Natural killer cell (primary cell): ENCODE measurements around the gene MYO1F. TPM values are rescaled to one million over a fixed set of nuclear protein-coding genes. Genes with fewer than 3 reads are reported as not detected.

Source experiments
- ATAC-seq, 3 donors: fragments of 150-1000 bp in 2 of 3; fragments of 200-7000 bp in 1 of 3; cut with Tn5 transposase; 1 replicate in 1 of 3; 2 replicates in 2 of 3; pipeline ENCODE4 v1.10.0; 2021; ENCODE audit warnings: mild to moderate bottlenecking in 2 of 3, moderate library complexity in 2 of 3
- DNase-seq, 2 donors: peaks; one replicate each; pipeline versions ENCODE4 v3.0.0 to v3.0.0-alpha.2; 2013 to 2021; ENCODE audit warnings: mixed read lengths in 1 of 2
- H3K27ac ChIP-seq: one replicate; pipeline ENCODE4 v1.5.1; 2013; ENCODE audit warnings: mild to moderate bottlenecking, low read length
- H3K27me3 ChIP-seq: one replicate; pipeline ENCODE4 v1.6.1; 2013; ENCODE audit warnings: low read length; ENCODE audit not compliant: control insufficient read depth, insufficient read depth
- H3K36me3 ChIP-seq: one replicate; pipeline ENCODE4 v1.6.1; 2013; ENCODE audit warnings: low read length; ENCODE audit not compliant: control insufficient read depth, insufficient read depth
- H3K4me1 ChIP-seq: one replicate; pipeline ENCODE4 v1.6.1; 2013; ENCODE audit warnings: low read length; ENCODE audit not compliant: control insufficient read depth, insufficient read depth
- H3K4me3 ChIP-seq: one replicate; pipeline ENCODE4 v1.5.1; 2013; ENCODE audit warnings: low read length
- H3K9me3 ChIP-seq: one replicate; pipeline ENCODE4 v1.6.1; 2013; ENCODE audit warnings: low read length; ENCODE audit not compliant: control insufficient read depth, insufficient read depth
- H3K27ac Mint-ChIP-seq, 2 donors: one replicate each; pipeline ENCODE4 v1.8.0; 2022; ENCODE audit warnings: mild to moderate bottlenecking in 2 of 2, mixed read lengths in 2 of 2, moderate library complexity in 1 of 2
- H3K27me3 Mint-ChIP-seq, 2 donors: one replicate each; pipeline ENCODE4 v1.8.0; 2022; ENCODE audit warnings: low read depth in 2 of 2, mixed read lengths in 2 of 2
- H3K36me3 Mint-ChIP-seq: one replicate; pipeline ENCODE4 v1.8.0; 2022; ENCODE audit warnings: mixed read lengths
- H3K4me1 Mint-ChIP-seq, 2 donors: one replicate each; pipeline ENCODE4 v1.8.0; 2022; ENCODE audit warnings: mixed read lengths in 2 of 2
- H3K4me3 Mint-ChIP-seq: one replicate; pipeline ENCODE4 v1.8.0; 2022; ENCODE audit warnings: mild to moderate bottlenecking, moderate library complexity, mixed read lengths
- H3K9me3 Mint-ChIP-seq, 2 donors: one replicate each; pipeline ENCODE4 v1.8.0; 2022; ENCODE audit warnings: mixed read lengths in 2 of 2
- WGBS: methylation state at CpG from one replicate; pipeline ENCODE4 v1.1.7; 2013; ENCODE audit warnings: missing lambda C conversion rate; ENCODE audit not compliant: insufficient coverage; 5-methylcytosine and 5-hydroxymethylcytosine counted together
- intact Hi-C: fragments of 100-400 bp; cut with micrococcal nuclease; formaldehyde crosslinking; loops from one replicate; pipeline ENCODE4 v1.14.2; 2022
- total RNA-seq, 4 donors: library from RNA; stranded (reverse); fragments of 120-200 nt in 1 of 4; gene quantifications; one replicate each; pipeline versions ENCODE4 v1.2.3 to v1.2.4, GENCODE V29; 2013 to 2022
- TF ChIP-seq, protein P1 (sequence below): fragments of 200-600 bp; IDR thresholded peaks from one replicate; pipeline ENCODE4 v1.8.0; 2022; ENCODE audit warnings: antibody characterized with exemption

MYO1F gene
- total RNA-seq, 3 donors from 2014 or later (not counting 1 experiment from before 2014, with no cell fraction given) = 971 to 1,223 (median 1,014) TPM

DNA sequence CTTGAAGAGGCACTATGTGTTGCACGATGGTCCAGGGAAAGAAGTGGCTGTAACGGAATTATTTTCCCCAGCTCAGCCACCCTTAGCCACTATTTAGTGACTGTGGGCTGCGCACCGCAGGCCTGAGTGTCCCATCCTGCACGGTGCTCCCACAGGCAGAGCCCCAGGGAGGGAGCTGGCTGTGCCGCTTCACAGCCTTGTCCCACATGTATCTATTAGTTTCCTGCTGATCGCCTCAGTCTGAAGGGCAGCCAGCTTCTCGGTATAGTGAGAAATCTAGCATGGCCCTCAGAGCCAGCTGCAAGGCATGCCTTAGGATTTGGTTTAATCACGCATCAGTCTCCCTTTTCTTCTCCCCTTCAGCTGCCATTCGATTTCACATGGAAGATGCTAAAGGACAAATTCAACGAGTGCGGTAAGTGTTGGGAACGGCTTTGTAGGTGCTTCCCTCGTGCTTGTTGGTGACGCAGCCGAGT lies 90.5 kb downstream of the MYO1F start:
- H3K9me3 Mint-ChIP-seq = no peaks in the 10 kb centered on the region
- intact Hi-C loops = no loop called here
- no peaks in the 10 kb centered on the region for H3K36me3 Mint-ChIP-seq
- H3K27me3 Mint-ChIP-seq = no peaks in the 10 kb centered on the region
- H3K4me3 ChIP-seq = no peak overlapping the region
- TF ChIP-seq, protein P1, sequence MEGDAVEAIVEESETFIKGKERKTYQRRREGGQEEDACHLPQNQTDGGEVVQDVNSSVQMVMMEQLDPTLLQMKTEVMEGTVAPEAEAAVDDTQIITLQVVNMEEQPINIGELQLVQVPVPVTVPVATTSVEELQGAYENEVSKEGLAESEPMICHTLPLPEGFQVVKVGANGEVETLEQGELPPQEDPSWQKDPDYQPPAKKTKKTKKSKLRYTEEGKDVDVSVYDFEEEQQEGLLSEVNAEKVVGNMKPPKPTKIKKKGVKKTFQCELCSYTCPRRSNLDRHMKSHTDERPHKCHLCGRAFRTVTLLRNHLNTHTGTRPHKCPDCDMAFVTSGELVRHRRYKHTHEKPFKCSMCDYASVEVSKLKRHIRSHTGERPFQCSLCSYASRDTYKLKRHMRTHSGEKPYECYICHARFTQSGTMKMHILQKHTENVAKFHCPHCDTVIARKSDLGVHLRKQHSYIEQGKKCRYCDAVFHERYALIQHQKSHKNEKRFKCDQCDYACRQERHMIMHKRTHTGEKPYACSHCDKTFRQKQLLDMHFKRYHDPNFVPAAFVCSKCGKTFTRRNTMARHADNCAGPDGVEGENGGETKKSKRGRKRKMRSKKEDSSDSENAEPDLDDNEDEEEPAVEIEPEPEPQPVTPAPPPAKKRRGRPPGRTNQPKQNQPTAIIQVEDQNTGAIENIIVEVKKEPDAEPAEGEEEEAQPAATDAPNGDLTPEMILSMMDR = no peak
- H3K4me1 ChIP-seq = peaks cover 29% of the 10 kb centered on the region
- H3K4me3 Mint-ChIP-seq = no peak overlapping the region
- no peaks in the 10 kb centered on the region for H3K27me3 ChIP-seq
- DNase-seq = no peak
- H3K36me3 ChIP-seq = peaks cover 47% of the 10 kb centered on the region
- ATAC-seq = no peak
- H3K4me1 Mint-ChIP-seq = peaks cover 26 to 45% of the 10 kb centered on the region in 2 donors
- 86% methylated on average over 16 of the region's 16 CpGs for WGBS
- H3K9me3 ChIP-seq = no peaks in the 10 kb centered on the region
- H3K27ac Mint-ChIP-seq = peak overlapping the region; percentile 86 to 92
- H3K27ac ChIP-seq = peak overlapping the region; percentile 62

DNA sequence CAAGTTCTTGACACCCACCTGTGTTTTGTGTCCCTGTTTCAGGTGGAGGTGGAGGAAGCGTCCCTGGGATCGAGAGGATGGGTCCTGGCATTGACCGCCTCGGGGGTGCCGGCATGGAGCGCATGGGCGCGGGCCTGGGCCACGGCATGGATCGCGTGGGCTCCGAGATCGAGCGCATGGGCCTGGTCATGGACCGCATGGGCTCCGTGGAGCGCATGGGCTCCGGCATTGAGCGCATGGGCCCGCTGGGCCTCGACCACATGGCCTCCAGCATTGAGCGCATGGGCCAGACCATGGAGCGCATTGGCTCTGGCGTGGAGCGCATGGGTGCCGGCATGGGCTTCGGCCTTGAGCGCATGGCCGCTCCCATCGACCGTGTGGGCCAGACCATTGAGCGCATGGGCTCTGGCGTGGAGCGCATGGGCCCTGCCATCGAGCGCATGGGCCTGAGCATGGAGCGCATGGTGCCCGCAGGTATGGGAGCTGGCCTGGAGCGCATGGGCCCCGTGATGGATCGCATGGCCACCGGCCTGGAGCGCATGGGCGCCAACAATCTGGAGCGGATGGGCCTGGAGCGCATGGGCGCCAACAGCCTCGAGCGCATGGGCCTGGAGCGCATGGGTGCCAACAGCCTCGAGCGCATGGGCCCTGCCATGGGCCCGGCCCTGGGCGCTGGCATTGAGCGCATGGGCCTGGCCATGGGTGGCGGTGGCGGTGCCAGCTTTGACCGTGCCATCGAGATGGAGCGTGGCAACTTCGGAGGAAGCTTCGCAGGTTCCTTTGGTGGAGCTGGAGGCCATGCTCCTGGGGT lies 91.5 kb downstream of the MYO1F start:
- 97% methylated on average over 62 of the region's 62 CpGs for WGBS
- H3K27me3 ChIP-seq = no peaks in the 10 kb centered on the region
- H3K9me3 Mint-ChIP-seq = no peaks in the 10 kb centered on the region
- H3K36me3 ChIP-seq = peaks cover 51% of the 10 kb centered on the region
- intact Hi-C loops = no loop called here
- peaks cover 37% of the 10 kb centered on the region for H3K4me1 ChIP-seq
- no peak for DNase-seq
- H3K27me3 Mint-ChIP-seq = no peaks in the 10 kb centered on the region
- H3K27ac ChIP-seq = no peak overlapping the region
- H3K27ac Mint-ChIP-seq = peak overlapping the region; percentile 86 to 92
- peaks cover 36 to 50% of the 10 kb centered on the region in 2 donors for H3K4me1 Mint-ChIP-seq
- TF ChIP-seq, protein P1 = no peak
- no peak overlapping the region for H3K4me3 ChIP-seq
- no peak for ATAC-seq
- H3K9me3 ChIP-seq = no peaks in the 10 kb centered on the region
- H3K36me3 Mint-ChIP-seq = no peaks in the 10 kb centered on the region
- no peak overlapping the region for H3K4me3 Mint-ChIP-seq

DNA sequence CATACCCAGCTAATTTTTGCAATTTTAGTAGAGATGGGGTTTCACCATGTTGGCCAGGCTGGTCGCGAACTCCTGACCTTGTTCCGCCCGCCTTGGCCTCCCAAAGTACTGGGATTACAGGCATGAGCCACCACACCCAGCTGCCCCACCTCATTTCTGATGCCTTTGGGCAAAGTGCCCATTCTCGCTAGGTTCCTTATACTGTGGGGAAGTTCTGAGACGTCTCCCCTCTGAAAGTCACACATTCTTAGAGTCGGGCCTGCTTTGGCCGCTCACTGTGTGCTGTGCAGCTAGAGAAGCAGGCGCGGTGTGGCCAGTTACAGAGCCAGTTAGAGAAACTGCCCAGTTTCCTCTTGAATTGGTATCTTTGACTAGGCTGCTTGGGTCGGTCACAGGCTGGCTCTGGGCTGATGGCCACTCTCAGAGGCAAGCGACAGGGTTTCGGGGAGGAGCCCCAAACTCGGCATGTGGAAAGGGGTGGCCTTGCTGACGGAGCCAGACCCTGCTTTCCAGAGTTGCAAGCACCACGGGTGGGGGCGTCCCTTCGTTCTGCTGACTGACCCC lies 92.8 kb downstream of the MYO1F start:
- Mint-ChIP-seq H3K27ac (peak overlapping the region in 1 of 2 donors; percentile 14), H3K36me3 (no peaks in the 10 kb centered on the region), H3K9me3 (no peaks in the 10 kb centered on the region), H3K27me3 (no peaks in the 10 kb centered on the region), H3K4me1 (peaks cover 39 to 54% of the 10 kb centered on the region in 2 donors), H3K4me3 (no peak overlapping the region)
- ATAC-seq (no peak), DNase-seq (no peak)
- TF ChIP-seq, protein P1 = no peak
- peaks cover 50% of the 10 kb centered on the region for H3K36me3 ChIP-seq
- H3K4me3 ChIP-seq = no peak overlapping the region
- 94% methylated on average over 18 of the region's 18 CpGs for whole genome bisulfite sequencing
- no peaks in the 10 kb centered on the region for H3K27me3 ChIP-seq
- peaks cover 51% of the 10 kb centered on the region for H3K4me1 ChIP-seq
- intact Hi-C loops = no loop called here
- H3K9me3 ChIP-seq = no peaks in the 10 kb centered on the region
- H3K27ac ChIP-seq = no peak overlapping the region
